CD14-positive monocyte (primary cell): ENCODE measurements around the gene MAGI3. TPM values are rescaled to one million over a fixed set of nuclear protein-coding genes. Genes with fewer than 3 reads are reported as not detected.
"Not testable (repeated sequence)": the region's sequence is repeated elsewhere in the genome, so short reads cannot be mapped to it uniquely, and the experiment has no call there.

Source experiments
- DNase-seq, 3 donors: peaks; one replicate each; pipeline ENCODE4 v3.0.0-alpha.2; 2011 to 2022
- H2AFZ ChIP-seq: 2 replicates; pipeline ENCODE4 v1.6.0; 2012; ENCODE audit warnings: mild to moderate bottlenecking, low read depth, low read length, inconsistent platforms; ENCODE audit not compliant: insufficient read depth, poor library complexity, severe bottlenecking
- H3K27ac ChIP-seq, 2 donors: 1 replicate in 1 of 2; 2 replicates in 1 of 2; pipeline ENCODE4 v1.5.1; 2012 to 2013; ENCODE audit warnings: low read length in 2 of 2, control low read depth in 1 of 2, inconsistent platforms in 1 of 2, low read depth in 1 of 2, mild to moderate bottlenecking in 1 of 2
- H3K27me3 ChIP-seq, 2 donors: one replicate each; pipeline versions ENCODE4 v1.6.0 to v1.6.1; 2011 to 2013; ENCODE audit warnings: low read length in 2 of 2; ENCODE audit not compliant: control insufficient read depth in 2 of 2, insufficient read depth in 2 of 2
- H3K36me3 ChIP-seq, 2 donors: replicated peaks in 1 of 2; 1 replicate in 1 of 2; 2 replicates in 1 of 2; pipeline versions ENCODE4 v1.5.1 to v1.6.1; 2012 to 2013; ENCODE audit warnings: low read length in 2 of 2, control low read depth in 1 of 2, inconsistent platforms in 1 of 2, mild to moderate bottlenecking in 1 of 2; ENCODE audit not compliant: insufficient read depth in 2 of 2, control insufficient read depth in 1 of 2
- H3K4me1 ChIP-seq, 2 donors: 1 replicate in 1 of 2; 2 replicates in 1 of 2; pipeline versions ENCODE4 v1.5.1 to v1.6.1; 2012 to 2013; ENCODE audit warnings: low read length in 2 of 2, control low read depth in 1 of 2, inconsistent platforms in 1 of 2, mild to moderate bottlenecking in 1 of 2, moderate library complexity in 1 of 2; ENCODE audit not compliant: insufficient read depth in 2 of 2, control insufficient read depth in 1 of 2
- H3K4me2 ChIP-seq: replicated peaks from 2 replicates; pipeline ENCODE3; 2012; ENCODE audit warnings: low read length, moderate library complexity, mild to moderate bottlenecking; ENCODE audit not compliant: poor library complexity, severe bottlenecking; ENCODE audit errors: extremely low read depth
- H3K4me3 ChIP-seq, 3 experiments: fragments of 200-600 bp in 1 of 3; sonication (generic) in 1 of 3; replicated peaks in 1 of 3; 1 replicate in 2 of 3; 2 replicates in 1 of 3; pipeline ENCODE4 v1.5.1; 2011 to 2013; ENCODE audit warnings: low read length in 3 of 3, mild to moderate bottlenecking in 3 of 3, control low read depth in 2 of 3, low read depth in 2 of 3, inconsistent platforms in 1 of 3, moderate library complexity in 1 of 3
- H3K79me2 ChIP-seq: 2 replicates; pipeline ENCODE4 v1.6.0; 2012; ENCODE audit warnings: mild to moderate bottlenecking, control low read depth, inconsistent platforms, low read length, moderate library complexity; ENCODE audit not compliant: insufficient read depth
- H3K9ac ChIP-seq: 2 replicates; pipeline ENCODE4 v1.6.0; 2017; ENCODE audit warnings: low read length, mild to moderate bottlenecking; ENCODE audit not compliant: insufficient read depth, poor library complexity, severe bottlenecking
- H3K9me3 ChIP-seq, 2 donors: replicated peaks in 1 of 2; 1 replicate in 1 of 2; 2 replicates in 1 of 2; pipeline versions ENCODE4 v1.5.1 to v1.6.1; 2012 to 2013; ENCODE audit warnings: low read length in 2 of 2, control low read depth in 1 of 2; ENCODE audit not compliant: control insufficient read depth in 1 of 2, insufficient read depth in 1 of 2
- H4K20me1 ChIP-seq: 2 replicates; pipeline ENCODE4 v1.6.0; 2012; ENCODE audit warnings: mild to moderate bottlenecking, low read length, control low read depth, moderate library complexity; ENCODE audit not compliant: insufficient read depth
- H3K27ac Mint-ChIP-seq, 7 donors: one replicate each; pipeline ENCODE4 v1.8.0; 2020; ENCODE audit warnings: mild to moderate bottlenecking in 7 of 7, mixed read lengths in 7 of 7, moderate library complexity in 6 of 7, inconsistent platforms in 2 of 7
- H3K27me3 Mint-ChIP-seq, 3 donors: one replicate each; pipeline ENCODE4 v1.8.0; 2021 to 2022; ENCODE audit warnings: low read depth in 3 of 3, mild to moderate bottlenecking in 3 of 3, mixed read lengths in 3 of 3, moderate library complexity in 3 of 3, inconsistent platforms in 1 of 3
- H3K36me3 Mint-ChIP-seq, 2 donors: one replicate each; pipeline ENCODE4 v1.8.0; 2020; ENCODE audit warnings: mixed read lengths in 2 of 2, inconsistent platforms in 1 of 2, mild to moderate bottlenecking in 1 of 2
- H3K4me1 Mint-ChIP-seq: one replicate; pipeline ENCODE4 v1.8.0; 2020; ENCODE audit warnings: mild to moderate bottlenecking, mixed read lengths
- H3K4me3 Mint-ChIP-seq, 2 donors: one replicate each; pipeline ENCODE4 v1.8.0; 2020; ENCODE audit warnings: mild to moderate bottlenecking in 2 of 2, mixed read lengths in 2 of 2, moderate library complexity in 1 of 2
- H3K9me3 Mint-ChIP-seq, 7 donors: one replicate each; pipeline ENCODE4 v1.8.0; 2020 to 2022; ENCODE audit warnings: mixed read lengths in 7 of 7, mild to moderate bottlenecking in 6 of 7, moderate library complexity in 6 of 7, inconsistent platforms in 2 of 7
- WGBS: methylation state at CpG from one replicate; pipeline ENCODE4 v1.1.5; 2013; ENCODE audit warnings: missing lambda C conversion rate; ENCODE audit not compliant: insufficient coverage; 5-methylcytosine and 5-hydroxymethylcytosine counted together
- intact Hi-C, 2 donors: fragments of 100-400 bp; cut with micrococcal nuclease; formaldehyde crosslinking; loops; one replicate each; pipeline versions ENCODE4 v1.15.0 to v1.15.1; 2023
- polyA plus RNA-seq, 3 donors: library from polyadenylated mRNA; depleted of rRNA in 1 of 3; unstranded in 2 of 3; stranded (reverse) in 1 of 3; fragments of 300-500 nt in 2 of 3; fragments of >200 nt in 1 of 3; fragmentation: Illumina TruSeq in 2 of 3; gene quantifications; 1 replicate in 2 of 3; 2 replicates in 1 of 3; pipeline ENCODE4 v1.2.3, GENCODE V29; 2012 to 2021
- TF ChIP-seq, protein P1 (sequence below): fragments of 200-600 bp; IDR thresholded peaks from one replicate; pipeline ENCODE4 v1.8.0; 2022; ENCODE audit warnings: antibody characterized with exemption, mild to moderate bottlenecking

The MAGI3 gene
- polyA plus RNA-seq, 3 donors, result 0.36 to 0.58 (median 0.43) TPM

DNA sequence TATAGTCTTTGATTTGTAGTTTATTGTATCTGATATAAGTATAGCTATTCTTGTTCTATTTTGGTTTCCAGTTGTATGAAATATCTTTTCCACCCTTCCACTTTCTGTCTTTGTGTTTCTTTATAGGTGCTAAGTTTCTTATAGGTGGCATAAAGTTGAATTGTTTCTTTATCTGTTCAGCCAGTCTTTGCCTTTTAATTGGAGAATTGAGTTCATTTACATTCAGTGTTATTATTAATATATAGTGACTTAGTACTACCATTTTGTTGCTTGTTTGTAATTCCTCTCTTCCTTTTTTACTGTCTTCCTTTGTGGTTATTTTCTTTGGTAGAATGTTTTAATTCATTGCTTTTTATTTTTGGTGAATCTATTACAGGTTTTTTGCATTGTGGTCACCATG, 77.7 kb downstream of the MAGI3 start:
- Mint-ChIP-seq H3K36me3 (no peaks in the 10 kb centered on the region), H3K4me1 (no peaks in the 10 kb centered on the region), H3K9me3 (peaks cover 7 to 17% (median 11%) of the 10 kb centered on the region in 7 donors), H3K27me3 (peaks cover 0 to 3% (median 2%) of the 10 kb centered on the region in 3 donors), H3K4me3 (no peak overlapping the region), H3K27ac (no peak overlapping the region)
- H3K4me3 ChIP-seq, result no peak overlapping the region
- no peak for DNase-seq
- H4K20me1 ChIP-seq, result no peaks in the 10 kb centered on the region
- no peaks in the 10 kb centered on the region for H3K4me1 ChIP-seq
- no peak overlapping the region for H3K4me2 ChIP-seq
- H3K9me3 ChIP-seq, result peaks cover 7% of the 10 kb centered on the region in 2 donors
- no peak overlapping the region for H2AFZ ChIP-seq
- no peak overlapping the region for H3K9ac ChIP-seq
- TF ChIP-seq, protein P1, sequence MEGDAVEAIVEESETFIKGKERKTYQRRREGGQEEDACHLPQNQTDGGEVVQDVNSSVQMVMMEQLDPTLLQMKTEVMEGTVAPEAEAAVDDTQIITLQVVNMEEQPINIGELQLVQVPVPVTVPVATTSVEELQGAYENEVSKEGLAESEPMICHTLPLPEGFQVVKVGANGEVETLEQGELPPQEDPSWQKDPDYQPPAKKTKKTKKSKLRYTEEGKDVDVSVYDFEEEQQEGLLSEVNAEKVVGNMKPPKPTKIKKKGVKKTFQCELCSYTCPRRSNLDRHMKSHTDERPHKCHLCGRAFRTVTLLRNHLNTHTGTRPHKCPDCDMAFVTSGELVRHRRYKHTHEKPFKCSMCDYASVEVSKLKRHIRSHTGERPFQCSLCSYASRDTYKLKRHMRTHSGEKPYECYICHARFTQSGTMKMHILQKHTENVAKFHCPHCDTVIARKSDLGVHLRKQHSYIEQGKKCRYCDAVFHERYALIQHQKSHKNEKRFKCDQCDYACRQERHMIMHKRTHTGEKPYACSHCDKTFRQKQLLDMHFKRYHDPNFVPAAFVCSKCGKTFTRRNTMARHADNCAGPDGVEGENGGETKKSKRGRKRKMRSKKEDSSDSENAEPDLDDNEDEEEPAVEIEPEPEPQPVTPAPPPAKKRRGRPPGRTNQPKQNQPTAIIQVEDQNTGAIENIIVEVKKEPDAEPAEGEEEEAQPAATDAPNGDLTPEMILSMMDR, result no peak
- intact Hi-C loops, result no loop called here
- H3K79me2 ChIP-seq, result no peaks in the 10 kb centered on the region
- no peaks in the 10 kb centered on the region for H3K27me3 ChIP-seq
- no peak overlapping the region for H3K27ac ChIP-seq
- no peaks in the 10 kb centered on the region for H3K36me3 ChIP-seq

DNA sequence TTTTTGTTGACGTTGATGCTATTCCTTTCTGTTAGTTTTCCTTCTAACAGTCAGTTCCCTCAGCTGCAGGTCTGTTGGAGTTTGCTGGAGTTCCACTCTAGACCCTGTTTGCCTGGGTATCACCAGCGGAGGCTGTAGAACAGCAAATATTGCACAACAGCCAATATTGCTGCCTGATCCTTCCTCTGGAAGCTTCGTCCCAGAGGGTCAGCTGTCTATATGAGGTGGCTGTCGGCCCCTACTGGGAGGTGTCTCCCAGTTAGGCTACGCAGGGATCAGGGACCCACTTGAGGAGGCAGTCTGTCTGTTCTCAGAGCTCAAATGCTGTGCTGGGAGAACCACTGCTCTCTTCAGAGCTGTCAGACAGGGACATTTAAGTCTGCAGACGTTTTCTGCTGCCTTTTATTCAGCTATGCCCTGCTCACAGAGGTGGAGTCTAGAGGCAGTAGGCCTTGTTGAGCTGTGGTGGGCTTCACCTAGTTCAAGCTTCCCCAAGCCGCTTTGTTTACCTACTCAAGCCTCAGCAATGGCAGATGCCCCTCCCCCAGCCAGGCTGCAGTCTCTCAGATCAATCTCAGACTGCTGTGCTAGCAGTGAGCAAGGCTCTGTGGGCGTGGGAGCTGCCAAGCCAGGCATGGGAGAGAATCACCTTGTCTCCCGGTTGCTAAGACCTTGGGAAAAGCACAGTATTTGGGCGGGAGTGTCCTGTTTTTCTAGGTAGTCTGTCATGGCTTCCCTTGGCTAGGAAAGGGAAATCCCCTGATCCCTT, 88.3 kb downstream of the MAGI3 start:
- H3K79me2 ChIP-seq, H3K27ac Mint-ChIP-seq: not testable (repeated sequence)

More for the DNA sequence above, 88.3 kb downstream of the MAGI3 start:
- H4K20me1 ChIP-seq, H2AFZ ChIP-seq, H3K27me3 Mint-ChIP-seq, H3K4me3 ChIP-seq, H3K4me3 Mint-ChIP-seq, intact Hi-C loops, DNase-seq, H3K27me3 ChIP-seq, H3K9ac ChIP-seq, H3K27ac ChIP-seq, H3K36me3 Mint-ChIP-seq, H3K4me2 ChIP-seq, H3K4me1 ChIP-seq, H3K4me1 Mint-ChIP-seq, H3K36me3 ChIP-seq: not testable (repeated sequence)
- WGBS, result 92% methylated on average over 9 of the region's 10 CpGs
- peaks cover 19 to 27% of the 10 kb centered on the region in 2 donors for H3K9me3 ChIP-seq
- peaks cover 23 to 68% (median 56%) of the 10 kb centered on the region in 7 donors for H3K9me3 Mint-ChIP-seq
